Measurements from ENCODE around the gene CES5A.
"Not testable (repeated sequence)": the region's sequence is repeated elsewhere in the genome, so short reads cannot be mapped to it uniquely, and the experiment has no call there.

CES5A gene

GRCh38 chr16:55875273-55875672 is at the start of gene CES5A:
CES5A (minus strand) TSS chr16:55875373; CDS start chr16:55875221, 152 bp downstream.
- no peak for TF ChIP-seq CTCF (IDR thresholded peaks at IDR 0.05; ENCODE audit: control insufficient read depth, extremely low read depth, insufficient read depth)
- DNase-seq (ENCODE audit: low read depth): no peak
- H3K4me3 ChIP-seq (ENCODE audit: low read depth, low read length): no peak within 1 kb of the TSS

- no peak for DNase-seq (ENCODE audit: low read depth)
- H3K4me3 ChIP-seq (ENCODE audit: low read depth, low read length): no peak overlapping the region
- TF ChIP-seq CTCF (IDR thresholded peaks at IDR 0.05; ENCODE audit: control insufficient read depth, extremely low read depth, insufficient read depth): no peak
Observed at GRCh38 chr16:55922662-55923061, 47.5 kb upstream of the CES5A start.

GRCh38 chr16:55917373-55918160 is 42.4 kb upstream of the CES5A start:
- no peak for TF ChIP-seq CTCF (IDR thresholded peaks at IDR 0.05; ENCODE audit: control insufficient read depth, extremely low read depth, insufficient read depth)
- DNase-seq (ENCODE audit: low read depth): no peak
- no peak overlapping the region for H3K4me3 ChIP-seq (ENCODE audit: low read depth, low read length)

GRCh38 chr16:55915096-55915827 is 40.1 kb upstream of the CES5A start:
- no peak for TF ChIP-seq CTCF (IDR thresholded peaks at IDR 0.05; ENCODE audit: control insufficient read depth, extremely low read depth, insufficient read depth)
- DNase-seq (ENCODE audit: low read depth): no peak

GRCh38 chr16:55914383-55914782 is 39.2 kb upstream of the CES5A start:
- TF ChIP-seq CTCF (IDR thresholded peaks at IDR 0.05; ENCODE audit: control insufficient read depth, extremely low read depth, insufficient read depth): no peak
- no peak overlapping the region for H3K4me3 ChIP-seq (ENCODE audit: low read depth, low read length)
- DNase-seq (ENCODE audit: low read depth): no peak

More at GRCh38 chr16:55915096-55915827, 40.1 kb upstream of the CES5A start:
- no peak overlapping the region for H3K4me3 ChIP-seq (ENCODE audit: low read depth, low read length)

- DNase-seq (ENCODE audit: low read depth): peak; percentile 1
- no peak for TF ChIP-seq CTCF (IDR thresholded peaks at IDR 0.05; ENCODE audit: control insufficient read depth, extremely low read depth, insufficient read depth)
- no peak overlapping the region for H3K4me3 ChIP-seq (ENCODE audit: low read depth, low read length)
Observed at GRCh38 chr16:55913716-55914115, 38.5 kb upstream of the CES5A start.

- H3K4me3 ChIP-seq (ENCODE audit: low read depth, low read length); DNase-seq (ENCODE audit: low read depth): not testable (repeated sequence)
Observed at GRCh38 chr16:55913121-55913520, 37.9 kb upstream of the CES5A start.

All from LNCaP clone FGC (cell line).